GM18505 (cell line): ENCODE results near the gene CLIP4.

Source experiments
- ATAC-seq: cut with Tn5 transposase; IDR thresholded peaks from one replicate; pipeline ENCODE4 v1.9.1; 2021; ENCODE audit not compliant: unreplicated experiment
- POLR2A ChIP-seq: IDR thresholded peaks from 4 replicates; pipeline ENCODE4 v1.6.1; 2011; ENCODE audit warnings: borderline replicate concordance; ENCODE audit not compliant: insufficient read depth, insufficient read length; ENCODE audit errors: extremely low read depth

Gene CLIP4, protein sequence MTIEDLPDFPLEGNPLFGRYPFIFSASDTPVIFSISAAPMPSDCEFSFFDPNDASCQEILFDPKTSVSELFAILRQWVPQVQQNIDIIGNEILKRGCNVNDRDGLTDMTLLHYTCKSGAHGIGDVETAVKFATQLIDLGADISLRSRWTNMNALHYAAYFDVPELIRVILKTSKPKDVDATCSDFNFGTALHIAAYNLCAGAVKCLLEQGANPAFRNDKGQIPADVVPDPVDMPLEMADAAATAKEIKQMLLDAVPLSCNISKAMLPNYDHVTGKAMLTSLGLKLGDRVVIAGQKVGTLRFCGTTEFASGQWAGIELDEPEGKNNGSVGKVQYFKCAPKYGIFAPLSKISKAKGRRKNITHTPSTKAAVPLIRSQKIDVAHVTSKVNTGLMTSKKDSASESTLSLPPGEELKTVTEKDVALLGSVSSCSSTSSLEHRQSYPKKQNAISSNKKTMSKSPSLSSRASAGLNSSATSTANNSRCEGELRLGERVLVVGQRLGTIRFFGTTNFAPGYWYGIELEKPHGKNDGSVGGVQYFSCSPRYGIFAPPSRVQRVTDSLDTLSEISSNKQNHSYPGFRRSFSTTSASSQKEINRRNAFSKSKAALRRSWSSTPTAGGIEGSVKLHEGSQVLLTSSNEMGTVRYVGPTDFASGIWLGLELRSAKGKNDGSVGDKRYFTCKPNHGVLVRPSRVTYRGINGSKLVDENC

DNA sequence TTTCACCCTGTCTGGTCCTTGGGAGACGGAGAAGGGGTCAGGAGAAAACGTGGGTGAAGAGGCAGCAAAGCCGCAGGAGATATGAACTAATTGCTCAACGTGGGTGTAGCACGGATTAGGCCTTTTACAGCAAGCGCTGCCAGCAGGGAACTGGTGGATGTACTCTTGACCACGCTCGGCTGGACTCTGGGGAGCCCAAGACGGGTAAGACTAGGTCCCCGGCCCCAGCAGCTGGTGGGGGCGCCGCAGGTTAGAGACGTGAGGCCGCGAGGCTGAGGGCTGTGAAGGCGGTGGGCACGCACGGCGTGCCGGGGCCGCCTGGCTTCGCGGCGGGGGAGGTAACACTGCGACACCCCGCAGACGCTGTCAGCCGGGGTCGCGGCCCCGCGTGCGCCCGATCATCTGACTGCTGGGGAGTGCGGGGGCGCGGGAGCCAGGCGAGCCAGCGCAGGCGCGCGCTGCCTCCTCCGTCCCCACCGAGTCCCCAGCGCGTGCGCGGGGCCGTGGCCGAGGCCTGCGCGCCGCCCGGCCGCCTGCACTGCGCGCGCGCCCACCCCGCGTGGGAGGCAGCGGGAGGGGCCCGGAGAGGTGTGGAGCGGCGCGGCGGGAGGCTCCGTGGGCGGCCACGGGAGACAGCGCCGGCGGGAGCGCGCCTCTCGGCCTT lies at the start of gene CLIP4:
TSS of gene CLIP4 (plus strand) at position 470 of the 664 bp plus-strand sequence. CDS start 5,974 bp downstream, outside the sequence.
- ATAC-seq = peak; percentile 45
- TF ChIP-seq POLR2A = peak; percentile 35

DNA sequence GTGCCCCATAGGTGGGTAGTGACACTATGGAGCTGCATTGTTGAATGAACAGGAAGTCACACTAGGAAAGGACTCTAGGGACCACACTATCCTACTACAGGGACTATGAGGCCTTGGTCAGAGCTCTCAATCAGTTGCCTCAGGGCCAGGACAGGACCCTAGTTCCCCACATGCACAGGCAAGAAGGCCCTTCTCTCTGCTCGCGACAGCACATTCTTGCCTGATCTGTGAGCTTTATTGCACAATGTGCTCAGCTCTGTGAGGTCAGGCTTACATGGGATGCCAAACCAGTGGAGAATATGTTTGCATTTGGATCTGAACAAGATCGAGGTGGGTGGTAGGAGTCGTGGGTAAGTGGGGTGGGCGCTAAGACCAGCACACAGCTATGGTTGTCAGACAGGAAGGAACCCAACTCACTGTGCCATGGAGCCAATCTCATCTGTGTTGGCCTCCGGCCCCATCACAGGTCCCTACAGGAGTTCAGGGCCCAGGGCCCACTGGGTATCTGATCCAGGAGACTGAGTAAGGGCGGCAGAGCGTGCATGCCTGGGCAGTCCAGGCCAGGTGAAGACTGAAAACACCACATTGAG lies 48.8 kb upstream of the CLIP4 start:
- ATAC-seq = no peak
- TF ChIP-seq POLR2A = no peak

DNA sequence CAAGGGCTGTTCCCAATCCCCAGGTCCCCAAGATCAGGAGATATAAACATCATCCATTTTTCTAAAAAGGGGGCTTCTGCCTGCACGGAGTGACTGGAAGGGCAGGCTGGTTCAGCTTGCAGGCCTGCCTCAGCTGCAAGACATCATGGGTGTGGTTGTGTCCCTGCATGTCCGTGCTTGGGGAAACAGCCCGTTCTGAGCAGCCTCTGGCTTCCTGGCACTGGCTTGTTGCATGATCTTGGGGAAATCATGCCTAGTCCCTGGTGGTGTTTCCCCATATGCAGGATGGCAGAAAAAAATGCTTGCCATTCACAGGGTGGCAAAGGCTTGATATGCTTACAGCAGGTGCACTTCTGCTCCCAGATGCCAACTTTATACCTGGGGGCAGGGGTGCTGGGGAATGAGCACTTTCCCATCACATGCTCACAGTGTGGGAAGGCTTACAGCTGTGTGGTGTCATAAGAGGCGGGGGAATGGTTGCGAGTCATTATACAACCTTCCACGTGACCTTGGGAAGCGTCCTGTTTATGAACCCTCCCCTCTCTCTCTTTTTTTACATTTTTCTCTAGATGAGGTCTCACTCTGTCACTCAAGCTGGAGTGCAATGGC lies 48.1 kb upstream of the CLIP4 start:
- TF ChIP-seq POLR2A = no peak
- ATAC-seq = no peak

DNA sequence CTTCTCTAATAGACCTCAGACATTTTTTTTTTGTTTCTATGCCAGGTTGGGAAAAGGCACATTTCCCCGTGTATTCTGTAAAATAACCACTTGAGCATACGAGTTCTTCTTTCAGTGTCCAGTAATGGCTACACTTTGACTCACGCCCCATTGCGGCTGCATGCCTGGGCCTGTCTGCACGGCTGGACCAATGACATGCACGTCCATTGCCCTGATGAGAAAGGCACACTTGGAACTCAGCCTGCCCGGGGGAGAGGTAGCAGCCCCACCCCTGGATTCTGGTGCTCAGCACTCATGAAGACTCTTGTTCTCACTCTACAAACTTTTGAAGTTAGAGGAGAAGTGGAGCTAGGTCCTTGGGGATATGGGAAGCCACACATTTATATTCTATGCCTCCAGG lies 46.7 kb upstream of the CLIP4 start:
- ATAC-seq = no peak
- TF ChIP-seq POLR2A = no peak

DNA sequence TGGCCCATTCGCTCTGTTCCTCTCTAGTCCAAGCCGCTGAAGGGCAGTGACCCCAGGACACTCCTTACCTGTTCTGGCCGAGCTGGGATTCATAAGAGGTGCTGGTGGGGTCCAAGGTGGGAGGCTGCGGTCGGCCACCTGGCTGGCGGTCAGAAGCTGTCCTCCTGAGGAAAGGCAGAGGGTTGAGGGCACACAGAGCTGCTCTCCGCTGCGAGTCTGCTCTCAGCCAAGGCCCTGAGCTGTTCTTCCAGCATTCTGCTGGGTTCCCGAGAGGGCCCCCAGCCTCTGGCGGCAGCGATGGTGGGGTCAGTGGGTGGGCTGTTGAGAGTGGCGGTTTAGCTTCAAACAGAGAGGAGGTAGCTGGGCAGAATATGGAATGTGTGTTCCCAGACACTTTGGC lies 44.7 kb upstream of the CLIP4 start:
- ATAC-seq = no peak

DNA sequence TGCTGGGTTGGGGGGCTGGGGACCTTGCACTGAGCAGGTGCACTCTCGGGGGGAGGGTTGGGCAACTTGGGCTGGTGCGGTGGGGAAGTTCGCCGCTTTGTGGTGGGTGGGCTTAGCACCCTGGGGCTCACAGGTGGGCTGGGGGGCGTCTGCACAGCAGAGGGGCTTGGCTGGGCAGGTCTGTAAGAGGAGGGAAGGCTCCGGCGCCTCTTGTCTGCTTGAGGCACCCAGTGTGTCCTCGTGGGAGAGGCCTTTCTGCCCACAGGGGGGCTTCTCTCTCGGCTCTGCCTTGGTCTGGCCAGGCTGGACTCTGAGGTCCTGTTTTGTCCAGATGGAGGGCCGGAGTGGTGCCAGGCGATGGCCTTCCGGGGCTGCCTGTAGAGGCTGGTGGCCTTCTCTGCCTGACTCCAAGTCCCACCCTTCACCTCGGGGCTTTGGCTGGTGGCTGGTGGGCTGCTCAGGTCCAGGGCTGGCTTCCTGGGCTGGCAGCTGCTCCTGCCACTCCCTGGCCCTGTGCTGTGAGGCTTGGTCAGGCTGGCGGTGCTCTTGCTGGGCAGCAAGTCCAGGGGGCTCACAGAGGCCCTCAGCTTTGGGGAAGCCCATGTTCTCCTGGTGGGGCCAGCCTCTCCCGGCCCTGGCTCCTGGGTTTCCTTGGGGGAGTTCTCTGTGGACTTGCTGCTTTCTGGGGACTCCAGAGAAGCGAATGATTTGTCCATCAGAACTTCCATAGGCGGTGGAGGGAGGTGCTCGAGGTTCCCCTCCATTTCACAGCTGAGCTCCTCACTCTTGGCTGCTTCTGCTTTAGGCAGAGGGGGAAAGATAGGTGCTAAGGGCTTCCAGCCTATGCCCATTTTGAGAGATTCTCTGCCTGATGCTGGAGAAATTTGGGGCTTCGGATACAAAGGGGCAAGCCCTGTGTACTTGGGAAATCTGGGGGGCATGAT lies 43.9 kb upstream of the CLIP4 start:
- no peak for TF ChIP-seq POLR2A

More for the DNA sequence above, 44.7 kb upstream of the CLIP4 start:
- TF ChIP-seq POLR2A = no peak

DNA sequence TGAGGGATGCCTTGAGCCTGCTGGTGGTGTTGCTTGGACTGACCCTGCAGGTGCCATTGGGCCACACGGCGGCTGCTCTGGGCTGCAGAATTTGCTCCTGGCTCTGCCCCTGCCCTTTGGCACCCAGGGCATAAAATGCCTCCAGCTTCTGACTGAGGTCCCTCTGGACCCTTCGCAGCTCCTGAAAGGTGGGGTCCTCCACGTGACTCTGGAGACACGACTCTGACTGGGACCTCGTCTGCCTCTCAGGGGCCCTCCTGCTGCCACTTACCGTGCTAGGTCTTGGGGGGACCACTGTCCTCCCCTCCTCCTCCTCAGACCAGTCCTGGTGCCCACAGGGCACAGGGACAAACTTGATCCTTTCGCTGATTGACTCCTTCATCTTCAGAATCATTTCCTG lies 43.0 kb upstream of the CLIP4 start:
- no peak for TF ChIP-seq POLR2A
- ATAC-seq = no peak

More for the DNA sequence above, 43.9 kb upstream of the CLIP4 start:
- ATAC-seq = no peak

DNA sequence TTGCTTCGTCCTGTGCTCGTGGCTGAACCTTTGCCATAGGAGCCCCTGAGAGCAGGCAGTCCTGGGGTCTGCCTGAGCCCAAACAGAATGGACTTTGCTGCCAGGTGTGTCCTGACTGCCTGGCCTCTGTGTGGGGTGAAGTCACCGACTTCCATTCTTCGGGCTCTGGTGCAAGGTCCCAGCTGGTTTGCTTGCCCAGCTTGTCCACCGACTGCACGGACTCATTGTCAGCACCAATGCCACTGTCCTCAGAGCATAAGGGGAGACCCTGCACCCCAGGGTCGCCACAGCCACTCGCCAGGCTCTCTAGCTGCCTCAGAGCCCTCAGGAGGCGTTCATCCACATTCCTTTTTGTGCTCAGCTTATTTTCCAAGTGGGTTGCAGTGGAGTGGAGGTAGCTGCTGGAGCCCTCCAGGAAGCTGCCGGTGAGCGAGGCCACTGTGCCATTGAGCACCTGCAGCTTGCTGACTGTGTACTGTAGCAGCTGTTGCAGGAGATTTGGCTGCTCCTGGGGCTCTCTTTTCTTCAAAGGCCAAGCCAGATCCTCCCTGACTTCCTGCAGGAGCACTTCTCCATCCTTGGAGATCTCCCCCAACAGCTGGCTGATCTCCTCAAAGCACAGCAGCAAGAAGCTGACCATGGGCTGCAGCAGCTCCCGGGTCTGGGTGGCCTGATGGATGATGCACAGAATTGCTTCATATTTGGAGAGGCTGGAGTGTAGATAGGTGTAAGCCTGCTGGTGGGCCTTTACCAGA lies 42.1 kb upstream of the CLIP4 start:
- TF ChIP-seq POLR2A = no peak
- no peak for ATAC-seq

DNA sequence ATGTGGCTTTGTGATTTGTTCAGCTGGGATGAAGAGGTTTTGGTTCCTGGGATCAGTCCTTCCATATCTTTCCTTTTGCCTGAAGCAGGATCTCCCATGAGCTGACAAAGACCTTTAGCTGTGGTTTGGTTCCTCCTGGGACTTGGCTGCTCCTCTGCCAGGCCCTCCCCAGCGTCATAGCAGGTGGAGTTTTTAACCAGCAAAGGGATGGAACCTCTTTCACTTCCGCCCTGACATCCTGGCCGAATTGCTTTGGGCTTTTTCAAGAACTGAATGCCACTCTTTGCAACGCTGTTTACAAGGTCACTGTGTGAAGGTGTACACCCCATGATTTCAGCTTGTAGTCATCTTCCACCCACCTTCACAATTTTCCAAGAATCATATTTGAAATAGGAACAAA lies 41.3 kb upstream of the CLIP4 start:
- no peak for ATAC-seq
- no peak for TF ChIP-seq POLR2A

DNA sequence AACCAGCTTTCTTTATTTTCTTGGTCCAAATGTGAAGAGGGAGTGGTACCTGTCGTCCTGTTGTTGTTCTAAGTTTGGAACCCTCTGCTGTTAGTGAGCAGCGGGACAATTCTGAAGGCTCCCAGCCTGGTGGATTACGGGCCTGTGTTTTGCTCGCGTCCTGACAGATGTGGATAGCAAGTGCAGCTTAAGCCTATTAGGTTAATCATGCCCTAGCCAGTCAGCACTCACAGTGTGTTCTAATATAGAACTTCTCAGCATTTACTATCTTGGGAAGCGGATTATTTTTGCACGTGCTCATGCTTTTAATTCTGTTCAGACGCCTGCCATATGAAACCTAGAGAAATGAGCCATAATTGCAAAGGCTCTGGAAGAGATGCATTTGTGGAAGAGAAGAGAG lies 40.8 kb upstream of the CLIP4 start, which contains the start of gene PCARE:
TSS of gene PCARE (minus strand) at position 113 of the 400 bp plus-strand sequence. CDS start 262 bp downstream, outside the sequence.
- ATAC-seq = no peak
- TF ChIP-seq POLR2A = no peak

DNA sequence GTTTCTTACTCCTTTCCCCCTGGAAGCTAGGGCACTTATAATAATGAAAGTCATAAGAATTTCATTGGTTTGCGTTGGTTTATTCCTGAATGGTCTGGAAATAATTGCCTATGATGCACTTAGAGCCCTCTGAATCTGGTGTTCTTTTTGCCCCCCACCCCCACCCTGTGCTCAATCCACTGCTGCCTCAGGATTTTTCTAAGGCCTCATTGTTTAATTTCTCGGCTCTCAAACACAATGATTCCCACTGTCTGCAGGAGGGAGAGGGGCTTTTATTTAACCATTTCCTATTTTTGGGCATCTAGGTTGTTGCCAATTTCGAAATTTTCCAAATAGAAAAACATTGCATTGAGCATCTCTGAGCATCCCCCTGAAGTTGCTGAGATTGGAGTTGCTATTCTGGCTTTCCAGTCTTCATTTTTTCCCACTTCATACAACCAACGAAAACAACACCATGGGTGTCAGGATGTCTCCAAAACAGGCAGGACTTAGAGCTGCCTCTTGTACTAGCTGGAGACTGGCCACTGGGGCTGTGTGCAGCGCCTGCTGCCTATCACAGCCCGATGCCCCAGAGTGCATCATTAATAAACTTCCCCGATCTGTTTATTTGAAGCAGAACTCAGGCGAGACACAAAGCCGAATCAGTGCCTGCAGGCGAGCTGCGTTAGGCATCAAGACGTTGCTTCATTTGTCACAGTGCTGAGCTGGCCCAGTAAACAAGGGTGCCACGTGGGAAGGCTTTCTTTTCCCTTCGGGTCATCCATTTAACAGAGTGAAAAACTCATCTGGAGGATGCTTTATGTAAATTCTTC lies 39.1 kb upstream of the CLIP4 start:
- no peak for TF ChIP-seq POLR2A
- ATAC-seq = no peak

DNA sequence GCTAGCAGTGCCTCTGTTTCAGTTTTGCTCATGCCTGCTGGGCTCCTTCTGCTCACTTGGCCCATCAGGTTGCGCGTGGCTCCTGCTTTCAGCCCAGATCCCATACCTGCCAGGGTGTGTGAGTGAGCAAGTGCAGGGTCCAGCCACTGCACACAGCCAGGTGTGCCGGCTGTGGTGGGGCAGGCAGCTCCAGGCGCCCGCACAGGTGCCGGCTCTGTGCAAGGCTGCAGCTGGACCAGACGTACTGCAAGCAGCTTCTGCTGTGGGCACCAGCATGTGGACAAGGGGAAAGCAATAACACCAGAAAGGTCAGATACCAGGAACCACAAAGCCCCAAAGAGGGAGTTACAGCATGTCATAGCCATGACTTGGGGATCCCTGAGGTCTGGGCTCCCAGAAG lies 35.3 kb upstream of the CLIP4 start:
- no peak for ATAC-seq
- no peak for TF ChIP-seq POLR2A
